ENCODE results near the gene CFAP210.

CFAP210 gene

GRCh38 chr2:169673106-169673505 is 21.1 kb downstream of the CFAP210 start:
- DNase-seq (ENCODE audit: low read depth, low spot score), result no peak

GRCh38 chr2:169672406-169672805 is 21.8 kb downstream of the CFAP210 start:
- no peak for DNase-seq (ENCODE audit: low read depth, low spot score)

GRCh38 chr2:169670937-169671336 is 23.3 kb downstream of the CFAP210 start:
- DNase-seq (ENCODE audit: low read depth, low spot score), result no peak

- no peak for DNase-seq (ENCODE audit: low read depth, low spot score)
These were observed 24.0 kb downstream of the CFAP210 start for GRCh38 chr2:169670215-169670651.

GRCh38 chr2:169667583-169667982 is 26.6 kb downstream of the CFAP210 start:
- DNase-seq (ENCODE audit: low read depth, low spot score), result no peak

GRCh38 chr2:169664978-169665930 is 29.0 kb downstream of the CFAP210 start:
- no peak for DNase-seq (ENCODE audit: low read depth, low spot score)

GRCh38 chr2:169664600-169664977 is 29.6 kb downstream of the CFAP210 start:
- no peak for DNase-seq (ENCODE audit: low read depth, low spot score)

GRCh38 chr2:169663247-169663646 is 31.0 kb downstream of the CFAP210 start:
- no peak for DNase-seq (ENCODE audit: low read depth, low spot score)

- no peak for DNase-seq (ENCODE audit: low read depth, low spot score)
These were observed 31.5 kb downstream of the CFAP210 start for GRCh38 chr2:169662744-169663143.

GRCh38 chr2:169661265-169661664 is 32.9 kb downstream of the CFAP210 start:
- DNase-seq (ENCODE audit: low read depth, low spot score), result no peak

GRCh38 chr2:169659320-169659719 is 34.9 kb downstream of the CFAP210 start:
- DNase-seq (ENCODE audit: low read depth, low spot score), result no peak

GRCh38 chr2:169658877-169659276 is 35.3 kb downstream of the CFAP210 start:
- DNase-seq (ENCODE audit: low read depth, low spot score), result no peak

- no peak for DNase-seq (ENCODE audit: low read depth, low spot score)
These were observed 38.0 kb downstream of the CFAP210 start for GRCh38 chr2:169656164-169656563.

GRCh38 chr2:169653636-169654035 is 40.6 kb downstream of the CFAP210 start:
- DNase-seq (ENCODE audit: low read depth, low spot score), result no peak

GRCh38 chr2:169649278-169649677 is 44.9 kb downstream of the CFAP210 start:
- no peak for DNase-seq (ENCODE audit: low read depth, low spot score)

- no peak for DNase-seq (ENCODE audit: low read depth, low spot score)
These were observed 46.7 kb downstream of the CFAP210 start for GRCh38 chr2:169647496-169647895.

- DNase-seq (ENCODE audit: low read depth, low spot score), result no peak
These were observed 50.0 kb downstream of the CFAP210 start for GRCh38 chr2:169644173-169644572.

- DNase-seq (ENCODE audit: low read depth, low spot score), result no peak
These were observed 52.7 kb downstream of the CFAP210 start for GRCh38 chr2:169641464-169641863.

- no peak for DNase-seq (ENCODE audit: low read depth, low spot score)
These were observed 54.1 kb downstream of the CFAP210 start for GRCh38 chr2:169640104-169640503.

GRCh38 chr2:169637620-169638019 is 56.6 kb downstream of the CFAP210 start:
- no peak for DNase-seq (ENCODE audit: low read depth, low spot score)

GRCh38 chr2:169636440-169637097 is 57.6 kb downstream of the CFAP210 start:
- DNase-seq (ENCODE audit: low read depth, low spot score), result no peak

GRCh38 chr2:169625781-169626180 is 68.4 kb downstream of the CFAP210 start:
- no peak for DNase-seq (ENCODE audit: low read depth, low spot score)

GRCh38 chr2:169623235-169623634 is 71.0 kb downstream of the CFAP210 start:
- DNase-seq (ENCODE audit: low read depth, low spot score), result no peak

Data from iPS DF 19.7 (cell line).